Thoracic aorta (tissue), 2 donors: ENCODE measurements around the gene PRRC2B. TPM values are rescaled to one million over a fixed set of nuclear protein-coding genes. Genes with fewer than 3 reads are reported as not detected.
"Not testable (repeated sequence)": the region's sequence is repeated elsewhere in the genome, so short reads cannot be mapped to it uniquely, and the experiment has no call there.

Experiments used
- ATAC-seq: fragments of 150-250 bp; one replicate; pipeline ENCODE4 v1.8.0; 2017; ENCODE audit warnings: low read depth; ENCODE audit not compliant: insufficient number of reproducible peaks, low FRiP score
- DNase-seq: peaks from one replicate; pipeline ENCODE4 v3.0.0-alpha.2; 2020; ENCODE audit warnings: low spot score
- H3K27ac ChIP-seq, 2 donors: fragments of 200-600 bp; sonication (generic); 1 replicate in 1 of 2; 2 replicates in 1 of 2; pipeline ENCODE4 v1.5.1; 2016; ENCODE audit warnings: mild to moderate bottlenecking in 2 of 2, moderate library complexity in 2 of 2
- H3K27me3 ChIP-seq: fragments of 200-600 bp; sonication (generic); replicated peaks from 2 replicates; pipeline ENCODE4 v1.6.0; 2016; ENCODE audit warnings: mild to moderate bottlenecking; ENCODE audit not compliant: insufficient read depth
- H3K36me3 ChIP-seq: fragments of 200-600 bp; sonication (generic); one replicate; pipeline ENCODE4 v1.5.1; 2016
- H3K4me1 ChIP-seq, 2 donors: fragments of 200-600 bp; sonication (generic); 1 replicate in 1 of 2; 2 replicates in 1 of 2; pipeline versions ENCODE4 v1.5.1 to v1.6.0; 2016; ENCODE audit warnings: low read depth in 2 of 2, mild to moderate bottlenecking in 1 of 2; ENCODE audit not compliant: control insufficient read depth in 1 of 2
- H3K4me3 ChIP-seq: fragments of 200-600 bp; sonication (generic); 2 replicates; pipeline ENCODE4 v1.5.1; 2016; ENCODE audit warnings: mild to moderate bottlenecking
- H3K9me3 ChIP-seq: fragments of 200-600 bp; sonication (generic); 2 replicates; pipeline ENCODE4 v1.5.1; 2016
- CTCF ChIP-seq: fragments of 200-600 bp; sonication (generic); IDR thresholded peaks from one replicate; pipeline ENCODE4 v1.5.1; 2019; ENCODE audit warnings: antibody characterized with exemption
- total RNA-seq, 2 donors: library from RNA; depleted of rRNA; stranded (reverse); fragments of >200 nt; gene quantifications; one replicate each; pipeline versions ENCODE4 v1.1.0 to v1.2.3, GENCODE V29; 2016

PRRC2B gene
- total RNA-seq, 2 donors from 2014 or later = 162 to 198 TPM

- Histone ChIP-seq H3K36me3 (no peaks in the 10 kb centered on the region), H3K9me3 (no peaks in the 10 kb centered on the region), H3K27ac (no peak overlapping the region), H3K4me3 (peak overlapping the region; percentile 64), H3K4me1 (peaks cover 7 to 9% of the 10 kb centered on the region in 2 donors), H3K27me3 (no peaks in the 10 kb centered on the region)
- DNase-seq (no peak), ATAC-seq (no peak)
- TF ChIP-seq CTCF = no peak
Measured at GRCh38 chr9:131349522-131349880, 44.4 kb upstream of the PRRC2B start.

GRCh38 chr9:131349881-131350563 is 43.9 kb upstream of the PRRC2B start:
- H3K36me3 ChIP-seq = no peaks in the 10 kb centered on the region
- no peaks in the 10 kb centered on the region for H3K9me3 ChIP-seq
- H3K27me3 ChIP-seq = no peaks in the 10 kb centered on the region
- ATAC-seq (peak; percentile 60), DNase-seq (peak; percentile 67)
- peak; percentile 79 for TF ChIP-seq CTCF
- H3K4me1 ChIP-seq = peaks cover 7 to 9% of the 10 kb centered on the region in 2 donors
- peak overlapping the region; percentile 64 for H3K4me3 ChIP-seq
- no peak overlapping the region for H3K27ac ChIP-seq

- H3K4me3 ChIP-seq, DNase-seq, ATAC-seq, H3K27ac ChIP-seq, H3K27me3 ChIP-seq, H3K36me3 ChIP-seq, H3K9me3 ChIP-seq, H3K4me1 ChIP-seq: not testable (repeated sequence)
Measured at GRCh38 chr9:131356479-131356878, 37.4 kb upstream of the PRRC2B start.

- H3K9me3 ChIP-seq = no peaks in the 10 kb centered on the region
- DNase-seq = no peak
- no peak for TF ChIP-seq CTCF
Measured at GRCh38 chr9:131358556-131358955, 35.3 kb upstream of the PRRC2B start.

GRCh38 chr9:131361202-131361833 is 32.6 kb upstream of the PRRC2B start:
- H3K27me3 ChIP-seq = no peaks in the 10 kb centered on the region
- no peak for ATAC-seq
- no peaks in the 10 kb centered on the region for H3K36me3 ChIP-seq
- no peak overlapping the region for H3K27ac ChIP-seq
- no peak overlapping the region for H3K4me3 ChIP-seq
- no peaks in the 10 kb centered on the region for H3K9me3 ChIP-seq
- peaks cover 3 to 7% of the 10 kb centered on the region in 2 donors for H3K4me1 ChIP-seq
- DNase-seq = no peak
- no peak for TF ChIP-seq CTCF

More at GRCh38 chr9:131358556-131358955, 35.3 kb upstream of the PRRC2B start:
- no peaks in the 10 kb centered on the region for H3K36me3 ChIP-seq
- no peak overlapping the region for H3K27ac ChIP-seq
- H3K27me3 ChIP-seq = no peaks in the 10 kb centered on the region
- no peak overlapping the region for H3K4me3 ChIP-seq
- H3K4me1 ChIP-seq = peaks cover 3 to 7% of the 10 kb centered on the region in 2 donors
- ATAC-seq = no peak
